GM12801 (cell line): Measurements from ENCODE around the gene BIVM.

Experiments
- CTCF ChIP-seq: IDR thresholded peaks from one replicate; pipeline ENCODE4 v1.5.1; 2011; ENCODE audit warnings: control low read depth; ENCODE audit not compliant: insufficient read length; ENCODE audit errors: extremely low read depth

BIVM gene

GRCh38 chr13:102825921-102826706 is 27.2 kb downstream of the BIVM start:
- no peak for TF ChIP-seq CTCF

DNA sequence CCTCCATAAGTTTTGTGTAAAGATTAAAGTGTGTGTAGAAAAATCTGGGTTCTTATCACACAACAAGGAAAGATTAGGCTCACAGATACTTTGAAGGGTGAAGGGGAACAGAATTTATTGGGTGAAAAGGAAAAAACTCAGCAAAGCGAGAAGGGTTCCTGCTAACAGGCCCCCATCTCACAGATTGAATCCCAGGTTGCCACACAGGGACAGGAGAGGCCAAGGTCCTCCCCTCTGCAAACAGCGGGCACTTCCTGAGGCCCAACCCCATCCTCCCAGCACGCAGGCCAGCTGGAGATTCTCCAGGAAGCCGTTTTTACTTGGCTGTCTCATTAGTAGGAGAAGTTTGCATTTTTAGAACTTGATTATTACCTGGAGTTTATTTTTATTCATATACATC is 31.7 kb downstream of the BIVM start:
- TF ChIP-seq CTCF, result no peak

DNA sequence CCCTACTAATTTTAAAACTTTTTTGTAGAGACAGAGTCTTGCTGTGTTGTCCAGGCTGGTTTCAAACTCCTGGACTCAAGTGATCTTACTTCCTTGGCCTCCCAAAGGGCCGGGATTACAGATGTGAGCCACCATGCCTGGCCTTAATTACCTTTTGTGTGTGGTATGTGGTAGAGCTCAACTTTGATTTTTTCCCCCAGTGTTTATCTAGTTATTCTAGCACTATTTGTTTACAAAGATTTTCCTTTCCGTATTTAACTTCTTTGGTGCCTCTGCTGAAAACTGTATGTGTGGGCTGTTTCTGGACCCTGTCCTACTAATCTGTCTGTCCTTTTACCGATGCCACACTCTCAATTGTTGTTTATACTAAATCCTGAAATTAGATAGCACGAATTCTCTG is 37.6 kb downstream of the BIVM start:
- TF ChIP-seq CTCF, result no peak

DNA sequence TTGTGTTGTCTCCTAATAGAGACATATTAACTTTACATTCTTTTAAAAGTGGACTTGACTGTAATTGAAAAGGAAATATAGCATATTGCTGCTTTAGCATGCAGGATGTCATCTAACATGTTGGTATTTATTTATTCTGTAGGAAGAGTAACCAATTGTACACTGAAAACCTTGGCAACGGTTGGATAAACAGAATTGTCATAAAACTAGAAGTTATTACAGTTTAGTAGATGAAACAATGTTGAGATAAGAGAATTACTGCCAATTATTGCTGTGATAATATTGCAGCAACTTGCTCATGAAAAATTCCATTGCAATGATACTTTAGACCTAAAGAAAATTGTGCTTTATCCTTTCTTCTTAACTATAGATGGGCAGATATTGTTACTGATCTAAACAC is 39.4 kb downstream of the BIVM start:
- no peak for TF ChIP-seq CTCF

DNA sequence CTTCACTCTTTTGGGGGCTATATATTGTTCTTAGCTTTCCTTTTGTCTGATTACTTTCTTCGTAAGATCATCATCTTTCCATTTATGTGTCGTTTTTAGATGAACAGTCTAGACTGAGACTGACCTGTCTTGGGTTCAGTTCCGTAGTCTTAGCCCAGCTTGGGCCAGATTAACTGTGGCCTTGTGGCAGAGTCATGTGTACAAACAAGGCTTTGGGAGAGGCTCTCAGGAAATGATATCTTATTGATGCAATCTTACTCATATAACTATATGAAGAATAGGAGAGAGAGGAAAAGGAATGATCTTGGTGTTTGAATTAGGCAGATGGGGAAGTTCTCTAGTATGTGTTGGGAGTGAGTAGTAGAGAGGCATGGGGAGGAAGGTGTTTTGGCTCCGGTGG is 40.1 kb downstream of the BIVM start:
- TF ChIP-seq CTCF, result no peak

- TF ChIP-seq CTCF, result no peak
These were observed 40.5 kb downstream of the BIVM start for GRCh38 chr13:102839462-102839861.

- TF ChIP-seq CTCF, result no peak
These were observed 46.3 kb downstream of the BIVM start for GRCh38 chr13:102845289-102845629.
